Stimulated activated naive CD8-positive, alpha-beta T cell treated with anti-CD3 and anti-CD28 coated beads, Interleukin-15, Interleukin-2, amounts not matched to agents 100 ng/mL and 50 ng/mL, for 24 hours (primary cell): ENCODE results near the gene TM2D3.

Source experiments
- H3K27ac Mint-ChIP-seq: one replicate; pipeline ENCODE4 v1.8.0; 2021; ENCODE audit warnings: mild to moderate bottlenecking, mixed read lengths
- H3K27me3 Mint-ChIP-seq: one replicate; pipeline ENCODE4 v1.8.0; 2021; ENCODE audit warnings: mixed read lengths
- H3K36me3 Mint-ChIP-seq: one replicate; pipeline ENCODE4 v1.8.0; 2021; ENCODE audit warnings: low read depth, mixed read lengths
- H3K4me1 Mint-ChIP-seq: one replicate; pipeline ENCODE4 v1.8.0; 2021; ENCODE audit warnings: low read depth, mixed read lengths
- H3K4me3 Mint-ChIP-seq: one replicate; pipeline ENCODE4 v1.8.0; 2021; ENCODE audit warnings: mild to moderate bottlenecking, mixed read lengths
- H3K9me3 Mint-ChIP-seq: one replicate; pipeline ENCODE4 v1.8.0; 2021; ENCODE audit warnings: mixed read lengths

TM2D3 gene

GRCh38 chr15:101652098-101652785, at the start of gene TM2D3:
TM2D3 (minus strand) TSS chr15:101652381; CDS start chr15:101652361, 20 bp downstream.
- H3K36me3 Mint-ChIP-seq = peaks cover 31% of the 10 kb centered on the region
- H3K27me3 Mint-ChIP-seq = no peaks in the 10 kb centered on the region
- H3K4me1 Mint-ChIP-seq = peaks cover 44% of the 10 kb centered on the region
- peak within 1 kb of the TSS; percentile 98 for H3K27ac Mint-ChIP-seq
- H3K4me3 Mint-ChIP-seq = peak within 1 kb of the TSS; percentile 93
- H3K9me3 Mint-ChIP-seq = no peaks in the 10 kb centered on the region

GRCh38 chr15:101698314-101698713, 46.1 kb upstream of the TM2D3 start:
- no peak overlapping the region for H3K27ac Mint-ChIP-seq
- H3K4me3 Mint-ChIP-seq = no peak overlapping the region
- H3K4me1 Mint-ChIP-seq = peaks cover 42% of the 10 kb centered on the region
- no peaks in the 10 kb centered on the region for H3K9me3 Mint-ChIP-seq
- H3K27me3 Mint-ChIP-seq = no peaks in the 10 kb centered on the region
- H3K36me3 Mint-ChIP-seq = peaks cover 84% of the 10 kb centered on the region

GRCh38 chr15:101697488-101697887, 45.3 kb upstream of the TM2D3 start:
- no peak overlapping the region for H3K4me3 Mint-ChIP-seq
- H3K27ac Mint-ChIP-seq = no peak overlapping the region
- H3K9me3 Mint-ChIP-seq = no peaks in the 10 kb centered on the region
- H3K27me3 Mint-ChIP-seq = no peaks in the 10 kb centered on the region
- peaks cover 86% of the 10 kb centered on the region for H3K36me3 Mint-ChIP-seq
- H3K4me1 Mint-ChIP-seq = peaks cover 51% of the 10 kb centered on the region

GRCh38 chr15:101696829-101697228, 44.6 kb upstream of the TM2D3 start:
- Mint-ChIP-seq H3K4me3 (no peak overlapping the region), H3K36me3 (peaks cover 82% of the 10 kb centered on the region), H3K27me3 (no peaks in the 10 kb centered on the region), H3K27ac (no peak overlapping the region), H3K4me1 (peaks cover 52% of the 10 kb centered on the region), H3K9me3 (no peaks in the 10 kb centered on the region)

- Mint-ChIP-seq H3K9me3 (no peaks in the 10 kb centered on the region), H3K36me3 (peaks cover 64% of the 10 kb centered on the region), H3K27ac (peak overlapping the region; percentile 51), H3K4me3 (no peak overlapping the region), H3K4me1 (peaks cover 59% of the 10 kb centered on the region), H3K27me3 (no peaks in the 10 kb centered on the region)
Observed at GRCh38 chr15:101694261-101694660, 42.1 kb upstream of the TM2D3 start.

GRCh38 chr15:101692801-101693598, 40.8 kb upstream of the TM2D3 start:
- H3K4me1 Mint-ChIP-seq = peaks cover 57% of the 10 kb centered on the region
- H3K36me3 Mint-ChIP-seq = peaks cover 53% of the 10 kb centered on the region
- H3K9me3 Mint-ChIP-seq = no peaks in the 10 kb centered on the region
- peak overlapping the region; percentile 32 for H3K4me3 Mint-ChIP-seq
- peak overlapping the region; percentile 76 for H3K27ac Mint-ChIP-seq
- no peaks in the 10 kb centered on the region for H3K27me3 Mint-ChIP-seq

- Mint-ChIP-seq H3K4me1 (peaks cover 36% of the 10 kb centered on the region), H3K27ac (peak overlapping the region; percentile 22), H3K27me3 (no peaks in the 10 kb centered on the region), H3K4me3 (no peak overlapping the region), H3K9me3 (no peaks in the 10 kb centered on the region), H3K36me3 (peaks cover 35% of the 10 kb centered on the region)
Observed at GRCh38 chr15:101689901-101690300, 37.7 kb upstream of the TM2D3 start.

- peaks cover 16% of the 10 kb centered on the region for H3K4me1 Mint-ChIP-seq
- H3K9me3 Mint-ChIP-seq = no peaks in the 10 kb centered on the region
- H3K36me3 Mint-ChIP-seq = peaks cover 37% of the 10 kb centered on the region
- H3K27me3 Mint-ChIP-seq = no peaks in the 10 kb centered on the region
- no peak overlapping the region for H3K27ac Mint-ChIP-seq
- no peak overlapping the region for H3K4me3 Mint-ChIP-seq
Observed at GRCh38 chr15:101686718-101687117, 34.5 kb upstream of the TM2D3 start.

- Mint-ChIP-seq H3K4me3 (no peak overlapping the region), H3K36me3 (peaks cover 52% of the 10 kb centered on the region), H3K4me1 (peaks cover 21% of the 10 kb centered on the region), H3K9me3 (no peaks in the 10 kb centered on the region), H3K27ac (no peak overlapping the region), H3K27me3 (no peaks in the 10 kb centered on the region)
Observed at GRCh38 chr15:101684877-101685276, 32.7 kb upstream of the TM2D3 start.

GRCh38 chr15:101684384-101684783, 32.2 kb upstream of the TM2D3 start:
- no peak overlapping the region for H3K27ac Mint-ChIP-seq
- no peak overlapping the region for H3K4me3 Mint-ChIP-seq
- peaks cover 57% of the 10 kb centered on the region for H3K36me3 Mint-ChIP-seq
- no peaks in the 10 kb centered on the region for H3K27me3 Mint-ChIP-seq
- peaks cover 16% of the 10 kb centered on the region for H3K4me1 Mint-ChIP-seq
- H3K9me3 Mint-ChIP-seq = no peaks in the 10 kb centered on the region

- Mint-ChIP-seq H3K27ac (no peak overlapping the region), H3K27me3 (no peaks in the 10 kb centered on the region), H3K4me3 (no peak overlapping the region)
Observed at GRCh38 chr15:101679806-101680205, 27.6 kb upstream of the TM2D3 start.

GRCh38 chr15:101676921-101677329, 24.7 kb upstream of the TM2D3 start:
- Mint-ChIP-seq H3K36me3 (peaks cover 72% of the 10 kb centered on the region), H3K27me3 (no peaks in the 10 kb centered on the region), H3K27ac (no peak overlapping the region), H3K9me3 (no peaks in the 10 kb centered on the region), H3K4me3 (no peak overlapping the region), H3K4me1 (peaks cover 11% of the 10 kb centered on the region)

More at GRCh38 chr15:101679806-101680205, 27.6 kb upstream of the TM2D3 start:
- Mint-ChIP-seq H3K9me3 (no peaks in the 10 kb centered on the region), H3K4me1 (peaks cover 14% of the 10 kb centered on the region), H3K36me3 (peaks cover 74% of the 10 kb centered on the region)

- H3K4me3 Mint-ChIP-seq = peak overlapping the region; percentile 35
- no peaks in the 10 kb centered on the region for H3K27me3 Mint-ChIP-seq
- H3K9me3 Mint-ChIP-seq = no peaks in the 10 kb centered on the region
- peaks cover 68% of the 10 kb centered on the region for H3K36me3 Mint-ChIP-seq
- H3K27ac Mint-ChIP-seq = peak overlapping the region; percentile 63
- peaks cover 6% of the 10 kb centered on the region for H3K4me1 Mint-ChIP-seq
Observed at GRCh38 chr15:101675796-101676582, 23.8 kb upstream of the TM2D3 start.

GRCh38 chr15:101675015-101675414, 22.8 kb upstream of the TM2D3 start:
- H3K27me3 Mint-ChIP-seq = no peaks in the 10 kb centered on the region
- no peak overlapping the region for H3K27ac Mint-ChIP-seq
- H3K9me3 Mint-ChIP-seq = no peaks in the 10 kb centered on the region
- peaks cover 66% of the 10 kb centered on the region for H3K36me3 Mint-ChIP-seq
- no peak overlapping the region for H3K4me3 Mint-ChIP-seq
- no peaks in the 10 kb centered on the region for H3K4me1 Mint-ChIP-seq

GRCh38 chr15:101672298-101672697, 20.1 kb upstream of the TM2D3 start:
- Mint-ChIP-seq H3K9me3 (no peaks in the 10 kb centered on the region), H3K4me1 (no peaks in the 10 kb centered on the region), H3K27ac (no peak overlapping the region), H3K4me3 (no peak overlapping the region), H3K36me3 (peaks cover 65% of the 10 kb centered on the region), H3K27me3 (no peaks in the 10 kb centered on the region)
